ENCODE measurements around the gene MED17. TPM values are rescaled to one million over a fixed set of nuclear protein-coding genes. Genes with fewer than 3 reads are reported as not detected.

MED17 gene
- total RNA-seq, 1 experiment from 2014 or later, result 41.1 TPM

DNA sequence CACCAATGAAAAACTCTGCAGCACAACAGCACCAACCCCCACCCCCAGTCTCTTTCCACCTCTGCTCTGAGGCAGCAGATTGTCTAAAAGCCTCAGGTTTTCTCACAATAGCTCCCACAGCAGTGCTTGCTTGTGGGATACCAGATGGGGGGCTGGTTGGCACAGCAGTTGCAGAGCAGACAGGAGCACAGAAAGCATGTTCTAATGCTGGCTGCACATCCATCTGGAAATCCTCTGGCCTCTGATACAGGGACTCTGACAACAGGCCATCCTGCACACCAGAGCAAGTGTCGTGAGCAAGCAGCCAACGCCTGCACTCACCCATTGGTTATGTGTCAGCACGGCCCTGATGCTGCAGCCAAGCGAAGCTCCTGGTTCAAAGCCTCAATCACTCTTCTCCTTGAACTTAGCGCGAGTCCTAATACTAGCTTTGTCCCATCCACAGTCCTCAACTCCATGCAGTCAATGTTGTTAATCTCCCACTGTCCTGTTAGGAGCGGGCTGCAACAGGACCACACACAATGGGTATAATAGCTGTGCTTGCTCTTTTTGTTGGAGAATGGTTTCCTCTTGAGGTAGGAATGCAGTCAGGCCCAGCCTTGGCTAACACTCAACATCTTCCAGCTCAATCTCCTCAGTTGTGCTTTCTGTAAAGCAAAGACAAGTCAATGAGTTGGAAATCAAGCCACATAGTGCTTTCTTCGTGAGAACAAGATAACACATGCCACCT is 36.0 kb downstream of the MED17 start:
- Histone ChIP-seq H3K9me2 (ENCODE audit: insufficient read depth) (no peaks in the 10 kb centered on the region), H3K4me3 (replicated peaks in 1 of 2; ENCODE audit: low read depth in 1 of 2, low read length in 2 of 2) (no peak overlapping the region), H3K36me3 (ENCODE audit: control insufficient read depth in 1 of 2, insufficient read depth in 2 of 2, low read length in 2 of 2) (peaks cover 0 to 3% of the 10 kb centered on the region in 2 experiments; a peak in 1 of 4 replicates), H3K9me3 (ENCODE audit: control insufficient read depth in 1 of 2, insufficient read depth in 1 of 2, low read depth in 1 of 2, low read length in 2 of 2) (no peaks in the 10 kb centered on the region), H3K27me3 (ENCODE audit: insufficient read depth, low read length) (no peaks in the 10 kb centered on the region), H2AFZ (ENCODE audit: low read depth, low read length, poor library complexity, severe bottlenecking) (no peak overlapping the region), H3K79me2 (ENCODE audit: insufficient read depth, low read length) (no peaks in the 10 kb centered on the region), H3K4me1 (ENCODE audit: control insufficient read depth in 1 of 2, insufficient read depth in 2 of 2, low read length in 2 of 2) (no peaks in the 10 kb centered on the region), H3K4me2 (ENCODE audit: low read length) (no peak overlapping the region), H4K20me1 (ENCODE audit: insufficient read depth) (no peaks in the 10 kb centered on the region), H3K9ac (ENCODE audit: low read length) (no peak overlapping the region), H3K27ac (ENCODE audit: low read depth, low read length) (no peak overlapping the region)
- ATAC-seq (peak; percentile 13; the same call in 1 of the 2 replicates), DNase-seq (ENCODE audit: low read depth, low spot score) (no peak)
- ChIA-PET CTCF (no interaction called here), RAD21 (ENCODE audit: low non-redundant PET in 1 of 2, low total read pairs in 2 of 2, uncharacterized antibody in 2 of 2, unreplicated experiment in 2 of 2) (no interaction called here), POLR2A (no interaction called here)
- intact Hi-C loops (cut with micrococcal nuclease), result no loop called here
- BruUV-seq (replicated peaks), result no TSS peak
- TF ChIP-seq, protein P1, sequence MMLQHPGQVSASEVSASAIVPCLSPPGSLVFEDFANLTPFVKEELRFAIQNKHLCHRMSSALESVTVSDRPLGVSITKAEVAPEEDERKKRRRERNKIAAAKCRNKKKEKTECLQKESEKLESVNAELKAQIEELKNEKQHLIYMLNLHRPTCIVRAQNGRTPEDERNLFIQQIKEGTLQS (IDR thresholded peaks at IDR 0.05), result no peak
- TF ChIP-seq CBX3 (IDR thresholded peaks at IDR 0.05; ENCODE audit: low read depth) (no peak), YY1 (IDR thresholded peaks at IDR 0.05; ENCODE audit: extremely low read depth, insufficient replicate concordance, low read depth, low read length) (no peak), FOSL1 (IDR thresholded peaks at IDR 0.05; ENCODE audit: low read depth) (no peak), JUND (IDR thresholded peaks at IDR 0.05) (no peak), ZFX (IDR thresholded peaks at IDR 0.05) (no peak), EZH2phosphoT487 (IDR thresholded peaks at IDR 0.05; ENCODE audit: borderline replicate concordance) (no peak), SIN3A (IDR thresholded peaks at IDR 0.05; ENCODE audit: low read depth) (no peak), TCF7L2 (IDR thresholded peaks at IDR 0.05; ENCODE audit: borderline replicate concordance, extremely low read depth, insufficient read depth, insufficient read length) (no peak), CEBPB (IDR thresholded peaks at IDR 0.05; ENCODE audit: low read depth) (no peak), POLR2A (IDR thresholded peaks at IDR 0.05; ENCODE audit: borderline replicate concordance, extremely low read depth, insufficient read depth, insufficient read length) (no peak)
- TF ChIP-seq, protein P2, sequence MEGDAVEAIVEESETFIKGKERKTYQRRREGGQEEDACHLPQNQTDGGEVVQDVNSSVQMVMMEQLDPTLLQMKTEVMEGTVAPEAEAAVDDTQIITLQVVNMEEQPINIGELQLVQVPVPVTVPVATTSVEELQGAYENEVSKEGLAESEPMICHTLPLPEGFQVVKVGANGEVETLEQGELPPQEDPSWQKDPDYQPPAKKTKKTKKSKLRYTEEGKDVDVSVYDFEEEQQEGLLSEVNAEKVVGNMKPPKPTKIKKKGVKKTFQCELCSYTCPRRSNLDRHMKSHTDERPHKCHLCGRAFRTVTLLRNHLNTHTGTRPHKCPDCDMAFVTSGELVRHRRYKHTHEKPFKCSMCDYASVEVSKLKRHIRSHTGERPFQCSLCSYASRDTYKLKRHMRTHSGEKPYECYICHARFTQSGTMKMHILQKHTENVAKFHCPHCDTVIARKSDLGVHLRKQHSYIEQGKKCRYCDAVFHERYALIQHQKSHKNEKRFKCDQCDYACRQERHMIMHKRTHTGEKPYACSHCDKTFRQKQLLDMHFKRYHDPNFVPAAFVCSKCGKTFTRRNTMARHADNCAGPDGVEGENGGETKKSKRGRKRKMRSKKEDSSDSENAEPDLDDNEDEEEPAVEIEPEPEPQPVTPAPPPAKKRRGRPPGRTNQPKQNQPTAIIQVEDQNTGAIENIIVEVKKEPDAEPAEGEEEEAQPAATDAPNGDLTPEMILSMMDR (IDR thresholded peaks at IDR 0.05 in 2 of 3, conservative IDR thresholded peaks at IDR 0.05 in 1 of 3; ENCODE audit: borderline replicate concordance in 1 of 3, insufficient read depth in 1 of 3, low read depth in 2 of 3, low read length in 2 of 3), result no peak
- TF ChIP-seq, protein P3, sequence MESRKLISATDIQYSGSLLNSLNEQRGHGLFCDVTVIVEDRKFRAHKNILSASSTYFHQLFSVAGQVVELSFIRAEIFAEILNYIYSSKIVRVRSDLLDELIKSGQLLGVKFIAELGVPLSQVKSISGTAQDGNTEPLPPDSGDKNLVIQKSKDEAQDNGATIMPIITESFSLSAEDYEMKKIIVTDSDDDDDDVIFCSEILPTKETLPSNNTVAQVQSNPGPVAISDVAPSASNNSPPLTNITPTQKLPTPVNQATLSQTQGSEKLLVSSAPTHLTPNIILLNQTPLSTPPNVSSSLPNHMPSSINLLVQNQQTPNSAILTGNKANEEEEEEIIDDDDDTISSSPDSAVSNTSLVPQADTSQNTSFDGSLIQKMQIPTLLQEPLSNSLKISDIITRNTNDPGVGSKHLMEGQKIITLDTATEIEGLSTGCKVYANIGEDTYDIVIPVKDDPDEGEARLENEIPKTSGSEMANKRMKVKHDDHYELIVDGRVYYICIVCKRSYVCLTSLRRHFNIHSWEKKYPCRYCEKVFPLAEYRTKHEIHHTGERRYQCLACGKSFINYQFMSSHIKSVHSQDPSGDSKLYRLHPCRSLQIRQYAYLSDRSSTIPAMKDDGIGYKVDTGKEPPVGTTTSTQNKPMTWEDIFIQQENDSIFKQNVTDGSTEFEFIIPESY (IDR thresholded peaks at IDR 0.05; ENCODE audit: extremely low read depth, insufficient replicate concordance, low read length), result no peak
